PC-3 (cell line): ENCODE measurements around the gene SLC12A1.

Source experiments
- CTCF ChIP-seq: fragments of 300-600 bp; sonication (generic); conservative IDR thresholded peaks from 2 replicates; pipeline ENCODE4 v1.5.1; 2017; ENCODE audit warnings: antibody characterized with exemption, low read depth, mild to moderate bottlenecking, low read length
- EZH2 ChIP-seq: fragments of 300-600 bp; sonication (generic); IDR thresholded peaks from one replicate; pipeline ENCODE4 v1.6.1; 2017; ENCODE audit warnings: antibody characterized with exemption, mild to moderate bottlenecking, low read length; ENCODE audit not compliant: unreplicated experiment
- EZH2phosphoT487 ChIP-seq: fragments of 300-600 bp; sonication (generic); IDR thresholded peaks from 2 replicates; pipeline ENCODE4 v1.6.1; 2018; ENCODE audit warnings: mild to moderate bottlenecking, antibody characterized with exemption, low read length, borderline replicate concordance

- TF ChIP-seq CTCF (no peak), EZH2 (no peak), EZH2phosphoT487 (no peak)
These were observed 77.5 kb downstream of the SLC12A1 start for GRCh38 chr15:48283396-48284145.
